GM15510 (cell line): ENCODE measurements around the gene RIMS4.

Experiments used
- POLR2A ChIP-seq: IDR thresholded peaks from 3 replicates; pipeline ENCODE4 v1.6.1; 2011; ENCODE audit warnings: borderline replicate concordance; ENCODE audit not compliant: insufficient read length; ENCODE audit errors: extremely low read depth

RIMS4 gene

GRCh38 chr20:44730441-44730840, 79.9 kb downstream of the RIMS4 start:
- no peak for TF ChIP-seq POLR2A

GRCh38 chr20:44728801-44729443, 81.4 kb downstream of the RIMS4 start:
- TF ChIP-seq POLR2A: no peak

GRCh38 chr20:44727651-44728050, 82.7 kb downstream of the RIMS4 start:
- no peak for TF ChIP-seq POLR2A

- TF ChIP-seq POLR2A: no peak
These were observed 83.3 kb downstream of the RIMS4 start for GRCh38 chr20:44727039-44727438.

GRCh38 chr20:44725837-44726236, 84.5 kb downstream of the RIMS4 start:
- TF ChIP-seq POLR2A: no peak

- TF ChIP-seq POLR2A: no peak
These were observed 85.8 kb downstream of the RIMS4 start for GRCh38 chr20:44724423-44725091.

GRCh38 chr20:44723798-44724362, 86.5 kb downstream of the RIMS4 start:
- TF ChIP-seq POLR2A: no peak

GRCh38 chr20:44723391-44723790, 87.0 kb downstream of the RIMS4 start:
- no peak for TF ChIP-seq POLR2A

GRCh38 chr20:44722990-44723389, 87.4 kb downstream of the RIMS4 start:
- no peak for TF ChIP-seq POLR2A

- no peak for TF ChIP-seq POLR2A
These were observed 88.6 kb downstream of the RIMS4 start for GRCh38 chr20:44721785-44722054.

GRCh38 chr20:44720997-44721784, 89.2 kb downstream of the RIMS4 start:
- TF ChIP-seq POLR2A: no peak

- TF ChIP-seq POLR2A: no peak
These were observed 89.7 kb downstream of the RIMS4 start for GRCh38 chr20:44720621-44720996.

GRCh38 chr20:44719841-44720240, 90.5 kb downstream of the RIMS4 start:
- no peak for TF ChIP-seq POLR2A

GRCh38 chr20:44717986-44718385, 92.4 kb downstream of the RIMS4 start:
- TF ChIP-seq POLR2A: no peak

GRCh38 chr20:44716309-44717106, 93.8 kb downstream of the RIMS4 start:
- no peak for TF ChIP-seq POLR2A

- no peak for TF ChIP-seq POLR2A
These were observed 94.6 kb downstream of the RIMS4 start for GRCh38 chr20:44715499-44716308.
